ENCODE measurements around the gene NOP14. TPM values are rescaled to one million over a fixed set of nuclear protein-coding genes. Genes with fewer than 3 reads are reported as not detected.

Gene NOP14
- total and polyA plus RNA-seq, 2 of the 8 experiments (the other 6 are each of a cell fraction or from before 2014, with no cell fraction given): 8.6 to 45.3 TPM

- TF ChIP-seq BCL11A (IDR thresholded peaks at IDR 0.05; ENCODE audit: low read depth in 2 of 2, low read length in 2 of 2) (no peak), SIX5 (IDR thresholded peaks at IDR 0.05; ENCODE audit: low read depth, low read length) (peak; percentile 96), BRCA1 (IDR thresholded peaks at IDR 0.05; ENCODE audit: low read depth, low read length) (peak; percentile 98), POLR2A (IDR thresholded peaks at IDR 0.05; ENCODE audit: control extremely low read depth in 1 of 2, low read depth in 2 of 2, low read length in 2 of 2) (peak in 1 of 2 experiments; percentile 76; a peak in 2 of 3 replicates), PHF8 (conservative IDR thresholded peaks at IDR 0.05; ENCODE audit: low read depth, low read length) (peak; percentile 86), EP300 (IDR thresholded peaks at IDR 0.05; ENCODE audit: borderline replicate concordance in 1 of 2, low read depth in 2 of 2, low read length in 2 of 2) (no peak), EZH2 (IDR thresholded peaks at IDR 0.05; ENCODE audit: low read depth, low read length, severe bottlenecking) (no peak), CBX5 (IDR thresholded peaks at IDR 0.05; ENCODE audit: low read depth, low read length) (no peak), NRF1 (IDR thresholded peaks at IDR 0.05; ENCODE audit: low read depth, low read length) (no peak), GABPA (IDR thresholded peaks at IDR 0.05; ENCODE audit: borderline replicate concordance, insufficient read depth, low read length) (no peak), ZNF274 (IDR thresholded peaks at IDR 0.05; ENCODE audit: borderline replicate concordance, extremely low read depth, low read length) (no peak), SIN3A (conservative IDR thresholded peaks at IDR 0.05 in 1 of 2, IDR thresholded peaks at IDR 0.05 in 1 of 2; ENCODE audit: low read depth in 1 of 2, low read length in 2 of 2) (peak; percentile 60 to 92; a peak in 3 of 4 replicates), TBP (IDR thresholded peaks at IDR 0.05; ENCODE audit: low read depth, low read length) (peak; percentile 46; the same call in 1 of the 2 replicates), RNF2 (IDR thresholded peaks at IDR 0.05; ENCODE audit: borderline replicate concordance, low read depth, low read length, missing control alignments, poor library complexity, severe bottlenecking) (peak; percentile 68), KDM1A (IDR thresholded peaks at IDR 0.05; ENCODE audit: borderline replicate concordance, low read length) (no peak), SRF (IDR thresholded peaks at IDR 0.05; ENCODE audit: low read depth, low read length) (no peak), KDM4A (IDR thresholded peaks at IDR 0.05; ENCODE audit: low read depth, low read length, severe bottlenecking) (peak; percentile 87), YY1 (IDR thresholded peaks at IDR 0.05; ENCODE audit: low read depth, low read length) (peak; percentile 59; the same call in 1 of the 2 replicates), SP1 (IDR thresholded peaks at IDR 0.05; ENCODE audit: low read depth, low read length) (no peak), POLR2AphosphoS5 (IDR thresholded peaks at IDR 0.05; ENCODE audit: low read depth, low read length) (no peak; the same call in 1 of the 2 replicates), TEAD4 (IDR thresholded peaks at IDR 0.05; ENCODE audit: low read depth, low read length) (no peak), NANOG (IDR thresholded peaks at IDR 0.05; ENCODE audit: insufficient read depth, low read depth, low read length, poor library complexity, severe bottlenecking) (no peak), CHD1 (IDR thresholded peaks at IDR 0.05; ENCODE audit: low read depth, low read length) (no peak), KDM5A (IDR thresholded peaks at IDR 0.05; ENCODE audit: low read length) (no peak)
Measured at GRCh38 chr4:2963175-2963965, at the start of gene NOP14, which contains the start of gene GRK4 (continued).
